NT2/D1 (cell line): ENCODE results near the gene GIMAP6.

ENCODE experiments used
- SUZ12 ChIP-seq: IDR thresholded peaks from 2 replicates; pipeline ENCODE4 v1.6.1; 2011; ENCODE audit not compliant: insufficient read length, insufficient read depth; ENCODE audit errors: extremely low read depth
- ZNF274 ChIP-seq: IDR thresholded peaks from 2 replicates; pipeline ENCODE4 v1.6.1; 2011; ENCODE audit warnings: mild to moderate bottlenecking, low read depth, low read length

DNA sequence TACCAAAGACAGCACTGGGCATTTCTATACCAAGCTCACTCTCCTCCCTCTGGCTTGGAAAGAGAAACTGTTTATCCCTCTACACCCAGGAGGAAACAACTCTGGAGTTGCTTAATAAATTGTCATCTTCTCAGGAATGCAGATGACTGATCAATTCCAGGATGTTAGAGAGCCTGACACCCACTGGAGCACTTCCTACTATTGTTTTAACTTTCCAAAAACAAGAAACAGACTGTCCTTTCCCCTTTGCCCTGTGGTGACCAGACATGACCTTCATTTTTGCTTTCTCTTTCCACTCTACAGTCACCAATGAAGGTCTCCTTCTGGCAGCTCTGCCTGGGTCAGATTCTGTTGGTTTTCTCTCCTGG, 45.4 kb downstream of the GIMAP6 start:
- no peak for TF ChIP-seq ZNF274
- TF ChIP-seq SUZ12: no peak
